Brain pericyte (primary cell): ENCODE measurements around the gene LNX1.
A peak's percentile ranks its signal among the peaks of the same experiment; 100 is the strongest.
"Not testable (repeated sequence)": the region's sequence is repeated elsewhere in the genome, so short reads cannot be mapped to it uniquely, and the experiment has no call there.

ENCODE experiments used
- DNase-seq: peaks from one replicate; pipeline ENCODE4 v3.0.0-alpha.2; 2012; ENCODE audit warnings: low read depth, low spot score

LNX1 gene

DNA sequence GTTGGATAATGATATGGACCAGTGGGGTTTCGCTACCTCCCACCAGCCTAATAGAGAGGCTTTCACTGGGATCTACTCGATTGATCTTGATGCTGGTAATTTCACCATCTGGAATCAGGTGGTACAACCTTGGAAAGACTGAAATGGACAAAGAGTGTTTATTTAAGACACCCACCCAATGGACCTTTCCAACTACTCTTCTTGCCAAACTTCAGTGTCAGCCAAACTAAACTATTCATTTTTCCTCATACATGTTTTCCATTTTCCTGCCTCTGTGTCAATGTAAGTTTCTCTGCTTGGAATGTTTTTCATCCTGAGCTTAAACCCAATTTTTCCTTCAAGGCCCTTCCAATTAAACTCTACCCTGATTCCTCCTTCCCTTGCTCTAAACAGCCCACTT, 92.6 kb downstream of the LNX1 start:
- no peak for DNase-seq

DNA sequence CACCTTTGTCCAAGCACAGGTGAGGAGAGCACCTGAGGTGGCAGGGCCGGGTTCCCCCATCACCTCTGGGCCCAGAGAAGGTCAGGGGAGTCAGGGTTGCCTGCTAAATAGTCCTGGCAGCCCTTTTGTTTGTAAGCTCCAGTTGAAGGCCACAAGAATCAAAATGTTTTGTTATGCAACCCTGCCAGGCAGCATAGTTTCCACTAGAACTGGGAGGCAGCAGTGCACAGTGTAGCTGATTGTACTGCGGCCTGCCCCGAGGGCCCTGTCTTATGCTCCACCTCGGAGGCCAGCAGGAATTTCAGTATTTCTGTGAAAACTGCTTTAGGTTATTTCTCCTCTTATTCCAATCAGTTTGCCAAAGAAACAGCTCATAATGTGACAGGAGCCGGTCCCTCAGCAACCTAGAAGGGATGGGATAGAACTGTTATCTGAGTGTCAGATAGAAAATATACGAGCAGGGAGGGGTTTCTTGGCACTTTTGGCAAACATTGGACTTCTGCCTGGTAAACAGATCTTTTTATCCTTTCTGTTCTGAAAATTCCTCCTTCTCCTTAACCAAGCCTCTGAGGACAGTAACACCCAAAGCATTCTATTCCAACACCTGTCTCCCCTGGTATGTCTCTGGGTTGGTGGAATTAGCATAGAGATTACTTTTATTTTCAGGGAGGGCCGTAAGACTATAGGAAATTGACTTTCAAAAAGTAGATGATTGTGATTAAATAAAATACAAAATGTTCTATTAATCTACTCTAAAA, 93.6 kb downstream of the LNX1 start:
- DNase-seq = no peak

DNA sequence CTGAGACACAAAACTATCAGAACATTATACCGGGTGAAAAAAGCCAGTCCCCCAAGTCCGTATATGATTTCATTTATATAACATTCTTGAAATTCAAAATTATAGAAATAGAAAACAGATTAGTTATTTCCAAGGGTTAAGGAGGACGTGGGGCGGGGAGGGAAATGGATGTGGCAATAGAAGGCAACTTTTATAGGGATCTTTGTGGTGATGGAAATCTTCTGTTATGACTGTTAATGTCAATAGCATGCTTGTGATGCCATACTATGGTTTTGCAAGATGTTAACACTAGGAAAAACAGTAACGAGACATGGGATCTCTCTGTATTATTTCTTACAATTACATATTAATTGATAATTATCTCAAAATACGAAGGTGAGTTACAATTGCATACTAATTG, 96.4 kb downstream of the LNX1 start:
- no peak for DNase-seq

DNA sequence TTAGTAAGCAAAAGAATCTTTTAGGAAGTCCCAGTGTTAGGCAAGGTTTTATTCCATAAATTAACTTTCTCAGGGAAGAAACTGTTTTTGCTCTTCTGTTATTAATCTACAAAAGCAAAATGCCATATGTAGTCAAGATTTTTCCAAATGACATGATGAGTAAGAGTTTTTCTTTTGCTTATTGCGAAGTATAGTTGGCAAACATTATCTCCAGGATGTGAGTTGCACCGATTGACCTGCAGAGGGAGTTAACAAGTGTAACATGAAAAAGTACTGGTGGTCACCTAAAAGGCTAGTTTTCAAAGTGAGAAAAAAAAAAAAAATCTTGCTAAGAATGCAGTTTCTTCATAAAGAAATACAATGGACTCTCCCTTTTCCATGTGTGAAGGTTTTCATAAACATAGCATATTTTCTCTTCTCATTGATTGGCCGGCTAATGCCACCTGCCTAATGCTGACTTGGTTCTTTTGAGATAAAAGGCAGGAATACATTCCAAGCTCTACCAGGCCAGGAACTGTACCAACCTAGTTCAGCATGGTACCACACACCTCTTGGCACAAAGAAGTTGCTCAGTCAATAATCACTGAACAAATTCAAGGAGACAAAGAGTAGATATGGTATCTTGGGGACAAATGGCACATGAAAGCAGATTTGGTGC, 100.2 kb downstream of the LNX1 start:
- DNase-seq = peak; percentile 32

DNA sequence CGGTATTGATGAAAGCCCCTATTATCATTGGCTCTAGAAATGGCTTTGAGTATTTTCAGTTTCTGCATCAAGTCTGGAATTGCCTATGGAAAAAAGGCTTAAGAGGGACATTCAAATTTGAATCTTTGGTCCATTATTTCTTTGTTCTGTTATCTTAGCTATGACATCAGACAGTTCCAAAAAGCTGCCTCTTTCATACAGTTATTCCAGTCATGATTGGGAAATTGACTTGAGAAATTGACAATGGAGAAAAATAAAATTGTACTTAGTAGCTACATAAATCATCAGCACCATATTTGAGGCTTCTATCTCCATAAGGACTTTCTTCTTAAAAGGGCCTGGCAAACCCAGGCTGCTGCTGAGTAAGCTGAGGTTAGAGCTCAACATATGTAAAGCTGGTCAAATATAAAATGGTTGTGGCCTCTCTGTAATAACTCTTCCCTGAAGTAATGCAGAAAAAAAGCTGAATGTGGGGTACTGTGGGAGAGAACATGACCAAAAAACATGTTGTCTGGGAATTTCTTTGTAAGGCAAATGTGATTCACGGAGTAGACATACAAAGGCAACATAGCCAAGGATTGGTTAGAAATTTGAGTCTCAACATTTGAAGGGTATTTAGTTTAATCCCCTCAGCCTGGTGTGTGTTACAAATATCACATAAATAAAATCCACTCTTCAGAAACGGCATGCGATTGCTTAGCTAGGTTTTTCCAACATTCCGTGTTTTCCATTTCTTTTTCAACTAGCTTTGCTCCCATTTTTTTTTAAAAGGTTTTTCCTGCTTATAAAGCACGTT, 100.9 kb downstream of the LNX1 start:
- DNase-seq = no peak

DNA sequence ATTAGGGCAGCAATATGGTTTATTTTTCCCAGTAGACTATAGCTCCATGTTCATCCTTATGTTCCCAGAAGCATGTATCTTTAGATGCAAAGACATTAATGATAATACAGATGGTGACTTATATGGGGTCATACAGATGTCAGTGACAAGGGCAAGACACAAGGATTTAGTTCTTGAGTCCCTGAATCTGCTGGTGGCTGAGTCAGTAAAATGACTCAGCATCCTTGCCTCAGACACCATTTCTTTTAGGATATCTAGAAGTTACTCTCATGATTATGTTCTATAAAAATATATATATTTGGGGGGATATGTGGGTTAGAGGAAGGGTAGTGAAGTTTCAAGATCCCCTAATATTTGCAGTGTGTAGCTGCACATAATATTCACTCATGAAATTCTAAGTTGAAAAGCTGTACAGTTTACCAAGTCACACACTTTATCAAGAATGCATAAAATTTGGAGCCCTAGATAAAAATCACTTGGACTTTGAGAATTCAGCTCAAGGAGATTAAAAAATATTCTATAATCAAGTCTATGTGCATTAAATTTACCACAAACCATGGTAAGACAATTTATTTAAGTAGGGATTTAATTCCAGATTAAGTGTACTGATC, 101.9 kb downstream of the LNX1 start:
- no peak for DNase-seq

DNA sequence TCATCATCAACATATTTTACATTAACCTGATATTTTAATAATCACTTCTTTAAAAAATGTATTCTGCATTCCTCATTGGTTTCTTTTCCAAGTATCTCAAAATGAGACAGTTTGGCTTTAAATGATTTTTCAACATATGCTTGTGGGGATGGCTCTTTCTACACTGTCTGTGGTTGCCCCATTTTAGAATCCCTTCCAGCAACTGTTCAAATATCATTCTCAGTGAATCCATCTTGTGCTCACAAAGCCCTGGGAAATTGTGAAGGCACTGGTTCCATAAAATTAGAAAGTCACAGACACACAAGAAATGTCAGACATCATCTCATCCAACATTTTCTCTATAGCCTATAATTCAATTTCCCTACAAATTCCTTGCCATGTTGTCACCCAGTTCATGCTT, 103.5 kb downstream of the LNX1 start:
- DNase-seq = no peak

DNA sequence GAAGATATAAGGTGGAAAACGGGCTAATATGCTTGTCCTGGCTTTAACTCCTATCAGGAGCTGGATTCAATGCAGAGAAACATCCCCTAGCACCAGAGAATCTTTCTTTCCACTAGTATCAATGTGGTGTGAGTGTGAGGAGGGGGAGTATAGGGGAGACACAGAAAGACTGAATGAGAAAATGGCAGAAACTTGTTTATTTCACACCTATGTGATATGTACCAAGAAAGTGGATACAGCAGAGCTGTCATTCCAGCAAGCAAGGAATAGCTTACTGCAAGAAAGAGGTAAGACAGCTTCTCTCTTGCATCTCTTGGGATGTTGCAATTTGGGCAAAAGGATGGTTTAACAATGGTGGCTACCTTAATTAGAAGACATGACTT, 105.6 kb downstream of the LNX1 start:
- DNase-seq = no peak

DNA sequence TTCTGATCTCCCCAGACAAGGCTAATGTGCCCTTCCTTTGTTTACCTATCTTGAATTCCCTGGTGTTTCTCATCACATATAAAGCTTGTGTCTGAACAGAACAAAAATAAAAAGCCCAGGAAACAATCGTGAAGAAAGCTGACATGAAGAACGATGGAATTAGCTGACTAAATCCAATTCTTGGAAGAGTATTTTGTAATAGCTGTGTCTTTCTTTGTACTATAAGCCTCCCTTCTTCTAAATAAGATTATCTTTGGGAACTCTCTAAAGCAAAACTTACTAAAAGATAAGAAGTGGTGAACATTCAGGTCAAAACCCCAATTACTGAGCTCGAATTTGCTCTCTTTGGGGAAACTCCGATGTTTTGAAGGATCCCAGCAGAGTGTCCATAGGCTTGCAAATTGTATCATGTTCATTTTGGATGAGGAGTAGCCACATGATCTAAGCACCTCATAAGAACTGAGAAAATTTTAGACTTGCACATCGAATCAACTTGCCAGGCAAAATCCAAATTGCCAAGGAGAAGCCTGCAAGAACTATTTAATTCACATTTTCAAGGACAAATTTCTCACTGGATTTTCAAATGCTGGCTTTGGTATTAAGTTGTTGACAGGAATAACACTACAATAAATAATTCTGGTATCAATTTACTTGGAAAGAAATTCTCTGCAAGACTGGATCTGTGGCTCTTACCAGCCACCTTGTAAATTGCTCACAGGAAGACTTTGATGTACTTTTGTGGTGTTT, 106.2 kb downstream of the LNX1 start:
- no peak for DNase-seq

DNA sequence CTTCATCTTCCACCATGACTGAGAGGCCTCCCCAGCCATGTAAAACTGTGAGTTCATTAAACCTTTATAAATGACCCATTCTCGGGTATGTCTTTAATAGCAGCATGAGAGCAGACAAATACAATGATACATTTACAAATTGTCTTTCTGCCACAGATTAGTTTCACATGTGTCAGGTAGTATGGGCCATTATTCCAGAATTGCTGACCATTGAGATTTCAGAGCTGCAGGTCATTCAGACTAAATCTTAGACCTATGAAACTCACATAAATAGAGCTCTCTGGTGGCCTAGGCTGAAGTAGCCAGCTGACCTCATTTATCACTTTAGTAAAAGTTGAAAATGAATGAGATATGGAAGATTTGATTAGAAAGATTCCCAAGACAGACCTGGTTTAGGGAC, 108.0 kb downstream of the LNX1 start:
- no peak for DNase-seq

DNA sequence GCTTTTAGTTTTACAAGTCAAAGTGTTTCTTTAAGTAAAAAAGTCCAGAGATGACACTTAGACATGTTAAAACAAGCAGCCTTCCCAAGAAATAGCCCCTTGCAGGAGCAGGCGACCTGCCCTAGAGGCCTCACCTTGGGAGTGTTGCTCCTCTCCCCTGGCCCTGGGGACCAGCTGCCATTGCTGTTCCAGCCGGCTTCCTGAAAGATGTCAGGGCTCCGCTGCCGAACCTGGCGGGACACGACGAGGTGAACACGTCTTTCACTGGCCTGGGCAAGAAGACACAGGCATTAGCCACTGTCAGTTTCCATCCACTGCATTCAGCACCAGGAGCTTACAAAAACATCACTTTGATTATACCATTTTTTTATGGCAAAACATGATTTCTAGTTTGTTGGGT, 109.7 kb downstream of the LNX1 start:
- DNase-seq = no peak

DNA sequence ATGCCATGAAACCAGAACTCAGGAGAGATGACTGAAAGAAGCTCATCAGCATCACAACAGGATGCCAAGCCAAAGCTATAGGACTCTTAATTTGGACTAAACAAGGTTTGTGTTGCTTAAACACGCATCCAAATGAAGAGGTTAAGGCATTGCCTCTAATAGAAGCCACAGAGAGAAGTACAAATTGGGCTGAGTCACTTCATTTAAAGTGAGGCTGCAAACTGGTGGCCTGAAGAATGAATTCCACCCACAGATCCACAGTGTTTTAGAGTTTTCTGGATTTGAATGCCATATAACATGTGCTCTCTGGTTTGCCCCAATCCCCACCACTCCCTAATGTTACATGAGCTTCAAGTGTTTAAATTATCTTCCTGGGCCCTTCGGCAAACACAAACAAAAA, 110.4 kb downstream of the LNX1 start:
- no peak for DNase-seq

DNA sequence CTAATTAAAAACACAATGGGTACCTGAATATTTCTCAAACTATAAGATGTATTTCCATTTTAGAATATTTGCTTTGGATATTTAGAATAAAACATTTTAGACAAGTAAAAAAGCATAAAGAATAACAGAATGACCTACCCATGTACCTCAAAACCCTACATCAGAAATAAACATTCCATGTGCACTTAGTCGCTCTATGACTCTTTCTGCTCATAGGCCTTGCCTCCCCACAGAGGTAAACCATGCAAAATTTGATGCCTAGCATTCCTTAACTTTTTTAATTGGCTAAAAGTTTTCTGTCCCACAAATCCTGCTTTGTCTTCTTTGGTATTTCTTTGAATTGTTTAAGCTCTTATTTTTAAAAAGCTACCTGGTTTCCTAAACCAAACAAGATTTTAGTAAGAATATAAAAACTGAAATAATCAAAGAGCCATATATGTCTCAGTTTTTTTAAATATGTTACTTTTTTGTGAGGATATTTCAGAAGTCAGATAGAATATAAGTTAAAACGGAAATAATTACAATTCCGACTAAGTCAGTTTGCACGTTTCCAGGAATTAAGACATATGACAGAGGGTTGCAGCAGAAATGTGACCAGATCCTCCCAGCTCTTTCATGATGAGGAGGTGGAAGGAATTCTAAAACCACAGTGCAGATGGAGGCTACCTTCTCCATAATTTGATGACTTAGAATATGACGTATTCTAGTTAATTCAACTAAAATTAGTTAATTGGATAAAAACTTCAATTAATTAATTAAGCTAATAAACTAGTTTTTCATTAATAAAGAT, 111.4 kb downstream of the LNX1 start:
- no peak for DNase-seq

DNA sequence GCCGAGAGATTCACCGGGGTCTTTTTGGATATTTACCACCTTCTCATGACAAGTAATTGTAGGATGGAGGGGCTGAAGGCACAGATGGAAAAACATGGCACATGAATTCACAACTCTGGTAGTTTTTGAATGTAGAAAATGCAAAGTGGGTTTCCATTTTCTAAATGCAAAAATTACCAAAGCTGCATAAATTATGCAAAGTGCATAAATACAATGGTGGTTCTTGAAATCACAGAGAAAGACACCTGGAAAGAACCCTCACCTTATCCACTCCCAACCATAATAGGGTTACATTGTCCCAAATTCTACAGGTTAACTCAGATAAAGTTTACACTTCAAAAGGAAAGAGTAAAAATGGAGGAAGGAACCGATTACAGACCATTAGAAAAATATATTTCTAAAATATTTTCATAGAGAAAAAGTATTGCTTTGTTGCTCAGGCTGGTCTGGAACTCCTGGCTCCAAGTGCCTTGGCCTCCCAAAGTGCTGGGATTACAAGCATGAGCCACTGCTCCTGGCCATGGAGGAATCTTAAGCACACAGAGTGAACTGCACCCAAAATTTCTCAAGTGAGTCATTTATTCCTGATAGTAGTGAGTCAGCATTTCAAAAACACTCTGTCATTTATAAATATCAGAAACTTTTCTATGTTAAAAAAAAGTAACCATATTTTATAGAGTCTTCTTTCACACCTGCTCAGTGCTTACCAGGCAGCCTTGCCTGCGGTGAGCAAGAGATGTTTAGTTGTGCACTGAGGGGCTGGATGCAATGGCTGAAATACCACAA, 112.4 kb downstream of the LNX1 start:
- DNase-seq = no peak

DNA sequence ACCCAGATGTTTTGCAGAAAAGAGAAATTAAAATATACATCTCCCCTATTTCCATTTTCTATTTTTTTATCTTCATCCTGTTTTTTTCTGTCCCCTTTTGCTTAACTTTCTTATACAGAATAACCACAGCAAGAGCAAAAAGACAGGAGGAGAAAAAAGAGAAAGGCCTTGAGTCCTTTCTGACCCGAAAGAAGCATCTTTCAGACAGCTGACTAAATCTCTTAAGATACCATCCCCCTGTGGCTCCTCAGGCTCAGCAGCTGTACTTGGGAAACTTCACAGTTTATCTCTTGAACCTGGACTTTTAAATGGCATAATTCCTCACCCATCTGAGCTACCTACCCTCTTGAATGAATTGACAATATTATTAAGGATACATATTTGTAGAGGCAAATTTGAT, 113.7 kb downstream of the LNX1 start:
- DNase-seq = no peak

DNA sequence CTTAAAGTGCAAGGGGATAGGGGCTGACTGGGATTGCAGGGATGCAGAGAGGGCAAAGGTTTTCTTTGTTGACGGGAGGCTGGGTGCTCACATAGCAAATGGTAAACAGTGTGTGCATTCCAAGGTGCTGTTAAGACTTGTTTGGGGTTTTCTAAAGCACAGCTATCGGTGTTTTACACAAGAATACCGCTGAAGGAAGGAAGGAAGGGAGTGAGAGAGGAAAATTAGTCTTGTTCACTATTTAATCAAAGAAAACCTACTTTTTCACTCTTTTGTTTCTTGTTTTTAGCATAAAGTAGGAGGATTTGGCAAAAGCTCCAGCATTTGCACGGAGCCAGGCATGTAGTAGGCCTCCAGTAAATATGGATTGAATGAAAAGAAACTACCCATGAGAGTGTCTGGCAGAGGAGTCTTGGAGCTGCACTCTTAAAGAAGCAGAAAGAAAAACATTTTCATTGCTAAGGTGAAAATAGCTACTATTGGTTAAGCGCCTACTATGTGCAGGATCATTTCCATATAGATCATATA, 114.2 kb downstream of the LNX1 start:
- no peak for DNase-seq

DNA sequence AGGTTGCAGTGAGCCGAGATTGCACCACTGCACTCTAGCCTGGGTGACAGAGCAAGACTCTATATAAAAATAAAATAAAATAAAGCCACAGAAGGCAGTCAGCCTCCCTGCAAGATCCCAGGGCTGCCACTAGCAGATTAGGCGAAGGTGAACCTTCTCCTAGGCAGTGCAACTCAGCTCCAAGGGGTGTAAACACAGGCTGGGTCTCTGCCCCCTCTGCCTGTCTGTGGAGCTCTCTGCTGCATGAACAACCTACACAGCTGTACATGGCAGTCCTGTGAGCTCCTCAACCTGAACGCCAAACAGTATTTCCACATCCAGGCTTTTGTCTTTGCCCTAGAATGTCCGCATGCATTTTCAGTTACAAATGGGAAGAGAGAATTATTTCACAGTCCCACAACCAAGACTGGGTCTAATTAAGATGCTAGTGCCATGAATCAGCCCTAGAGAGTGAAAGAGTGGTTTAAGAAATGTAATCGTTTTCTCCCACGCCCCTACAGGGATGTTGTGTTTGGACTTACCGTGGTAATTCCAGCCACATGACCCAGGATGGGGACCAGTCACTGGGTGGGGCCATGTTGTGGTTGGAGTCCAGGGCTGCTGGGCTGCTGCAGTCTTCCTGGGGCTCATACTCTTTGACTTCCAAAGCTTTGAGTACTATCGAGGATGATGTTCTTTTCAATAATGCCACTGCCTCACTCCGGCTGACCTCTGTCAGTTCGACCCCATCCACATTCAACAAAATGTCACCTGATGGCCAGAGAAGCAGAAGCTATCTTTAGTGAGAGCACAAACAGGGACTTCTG, 114.9 kb downstream of the LNX1 start:
- peak; percentile 17 for DNase-seq

DNA sequence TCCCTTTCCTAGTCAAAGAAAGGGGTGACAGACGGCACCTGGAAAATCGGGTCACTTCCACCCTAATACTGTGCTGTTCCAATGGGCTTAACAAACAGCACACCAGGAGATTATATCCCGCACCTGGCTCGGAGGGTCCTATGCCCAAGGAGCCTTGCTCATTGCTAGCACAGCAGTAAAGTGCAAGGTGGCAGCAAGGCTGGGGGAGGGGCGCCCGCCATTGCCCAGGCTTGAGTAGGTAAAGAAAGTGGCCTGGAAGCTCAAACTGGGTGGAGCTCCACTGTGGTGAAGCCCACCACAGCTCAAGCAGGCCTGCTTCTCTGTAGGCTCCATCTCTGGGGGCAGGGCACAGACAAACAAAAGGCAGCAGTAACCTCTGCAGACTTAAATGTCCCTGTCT, 124.7 kb downstream of the LNX1 start:
- not testable (repeated sequence) for DNase-seq

DNA sequence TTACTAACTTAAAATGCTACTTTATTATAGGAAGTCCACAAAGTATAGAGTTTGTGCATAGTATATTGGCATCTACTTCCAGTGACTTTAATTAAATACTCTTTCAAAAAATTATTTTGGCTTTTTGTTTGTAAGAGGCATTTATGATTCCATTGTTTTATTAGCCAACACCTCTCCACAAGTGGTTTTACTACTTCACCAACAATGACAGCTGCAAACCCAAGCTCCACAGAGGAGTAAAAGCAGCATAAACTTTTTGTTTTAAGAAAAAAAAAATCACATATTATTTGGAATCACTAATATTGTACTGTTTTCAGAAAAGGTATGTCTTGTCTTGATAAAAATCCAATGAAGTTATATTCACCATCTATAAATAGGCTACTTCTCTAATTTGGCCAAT, 125.4 kb downstream of the LNX1 start:
- no peak for DNase-seq
